RPMI8226 (cell line): Measurements from ENCODE around the gene LIPG.
"Not testable (repeated sequence)": the region's sequence is repeated elsewhere in the genome, so short reads cannot be mapped to it uniquely, and the experiment has no call there.

Experiments
- DNase-seq: peaks from one replicate; pipeline ENCODE4 v3.0.0-alpha.2; 2015

LIPG gene

GRCh38 chr18:49579041-49579440, 17.2 kb downstream of the LIPG start:
- not testable (repeated sequence) for DNase-seq

GRCh38 chr18:49579583-49579982, 17.7 kb downstream of the LIPG start:
- DNase-seq: not testable (repeated sequence)

- DNase-seq: no peak
Observed at GRCh38 chr18:49580279-49580678, 18.4 kb downstream of the LIPG start.

- no peak for DNase-seq
Observed at GRCh38 chr18:49581371-49581770, 19.5 kb downstream of the LIPG start.

- DNase-seq: peak; percentile 38
Observed at GRCh38 chr18:49582579-49582978, 20.7 kb downstream of the LIPG start.

GRCh38 chr18:49584394-49584793, 22.5 kb downstream of the LIPG start:
- no peak for DNase-seq

- not testable (repeated sequence) for DNase-seq
Observed at GRCh38 chr18:49584951-49585350, 23.1 kb downstream of the LIPG start.

GRCh38 chr18:49585781-49586663, 24.2 kb downstream of the LIPG start:
- no peak for DNase-seq

- no peak for DNase-seq
Observed at GRCh38 chr18:49588171-49588570, 26.3 kb downstream of the LIPG start.

- no peak for DNase-seq
Observed at GRCh38 chr18:49588971-49589370, 27.1 kb downstream of the LIPG start.

GRCh38 chr18:49590608-49591007, 28.8 kb downstream of the LIPG start:
- no peak for DNase-seq

- DNase-seq: peak; percentile 50
Observed at GRCh38 chr18:49591271-49591670, 29.4 kb downstream of the LIPG start.

GRCh38 chr18:49591775-49592174, 29.9 kb downstream of the LIPG start:
- DNase-seq: no peak

- DNase-seq: no peak
Observed at GRCh38 chr18:49596687-49597086, 34.8 kb downstream of the LIPG start.

GRCh38 chr18:49597157-49597931, 35.5 kb downstream of the LIPG start:
- no peak for DNase-seq

- no peak for DNase-seq
Observed at GRCh38 chr18:49601211-49601610, 39.4 kb downstream of the LIPG start.

GRCh38 chr18:49608366-49609255, 46.8 kb downstream of the LIPG start:
- no peak for DNase-seq

GRCh38 chr18:49609256-49610021, 47.6 kb downstream of the LIPG start:
- no peak for DNase-seq

GRCh38 chr18:49610022-49610445, 48.2 kb downstream of the LIPG start:
- DNase-seq: no peak

- DNase-seq: no peak
Observed at GRCh38 chr18:49611316-49611715, 49.5 kb downstream of the LIPG start.

GRCh38 chr18:49612515-49613033, 50.7 kb downstream of the LIPG start:
- DNase-seq: no peak

GRCh38 chr18:49613141-49613640, 51.3 kb downstream of the LIPG start:
- DNase-seq: no peak
